ENCODE results near the gene BTBD2. TPM values are rescaled to one million over a fixed set of nuclear protein-coding genes. Genes with fewer than 3 reads are reported as not detected.

BTBD2 gene
- total and polyA plus RNA-seq, 2 experiments from 2014 or later: 23.8 to 130 TPM

DNA sequence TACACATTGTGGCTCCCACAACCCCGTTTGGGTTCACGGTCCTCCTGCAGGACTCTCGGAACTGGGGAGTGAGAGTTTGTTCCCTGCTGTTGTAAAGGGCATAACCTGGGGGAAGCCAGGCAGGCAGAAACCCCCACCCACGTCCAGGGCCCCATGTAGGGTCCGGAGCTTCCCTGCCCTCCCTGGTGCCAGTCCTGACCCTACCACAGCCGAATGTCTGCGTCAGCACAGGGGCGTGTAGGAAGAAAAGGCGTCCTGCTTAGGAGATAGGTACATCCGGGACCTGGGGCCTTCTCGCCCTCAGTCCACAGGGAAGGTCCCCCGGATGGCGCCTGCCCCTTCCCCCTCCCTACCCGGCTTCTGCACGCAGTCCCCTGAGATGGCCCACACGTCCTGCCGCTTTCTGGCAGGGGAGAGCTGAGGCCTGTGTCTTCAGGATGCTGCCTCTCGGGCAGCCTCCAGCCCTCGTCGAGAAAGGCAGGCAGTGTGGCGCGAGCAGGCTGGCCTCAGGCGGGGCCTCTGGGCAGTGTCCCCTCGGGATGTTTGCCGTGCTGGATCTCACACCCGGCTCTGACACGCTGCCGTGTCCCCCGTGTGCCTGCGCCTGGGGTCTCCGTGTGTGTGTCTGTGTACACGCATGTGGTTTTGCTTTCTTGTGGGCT is 55.5 kb downstream of the BTBD2 start:
- peaks cover 10% of the 10 kb centered on the region; the same call in 2 of the 3 replicates for H3K4me1 Mint-ChIP-seq
- H3K9me3 Mint-ChIP-seq: no peaks in the 10 kb centered on the region
- H3K4me2 ChIP-seq: no peak overlapping the region
- H3K9me2 ChIP-seq (ENCODE audit: insufficient read depth): no peaks in the 10 kb centered on the region
- no peaks in the 10 kb centered on the region; the same call in 1 of the 2 replicates for H3K4me1 ChIP-seq (ENCODE audit: insufficient read depth)
- H3K36me3 Mint-ChIP-seq (ENCODE audit: low read depth): peaks cover 8% of the 10 kb centered on the region; the same call in 2 of the 3 replicates
- no peaks in the 10 kb centered on the region for H3K27me3 ChIP-seq (ENCODE audit: insufficient read depth)
- H3K79me2 ChIP-seq (replicated peaks; ENCODE audit: insufficient read depth): peaks cover 85% of the 10 kb centered on the region
- TF ChIP-seq, protein P1, sequence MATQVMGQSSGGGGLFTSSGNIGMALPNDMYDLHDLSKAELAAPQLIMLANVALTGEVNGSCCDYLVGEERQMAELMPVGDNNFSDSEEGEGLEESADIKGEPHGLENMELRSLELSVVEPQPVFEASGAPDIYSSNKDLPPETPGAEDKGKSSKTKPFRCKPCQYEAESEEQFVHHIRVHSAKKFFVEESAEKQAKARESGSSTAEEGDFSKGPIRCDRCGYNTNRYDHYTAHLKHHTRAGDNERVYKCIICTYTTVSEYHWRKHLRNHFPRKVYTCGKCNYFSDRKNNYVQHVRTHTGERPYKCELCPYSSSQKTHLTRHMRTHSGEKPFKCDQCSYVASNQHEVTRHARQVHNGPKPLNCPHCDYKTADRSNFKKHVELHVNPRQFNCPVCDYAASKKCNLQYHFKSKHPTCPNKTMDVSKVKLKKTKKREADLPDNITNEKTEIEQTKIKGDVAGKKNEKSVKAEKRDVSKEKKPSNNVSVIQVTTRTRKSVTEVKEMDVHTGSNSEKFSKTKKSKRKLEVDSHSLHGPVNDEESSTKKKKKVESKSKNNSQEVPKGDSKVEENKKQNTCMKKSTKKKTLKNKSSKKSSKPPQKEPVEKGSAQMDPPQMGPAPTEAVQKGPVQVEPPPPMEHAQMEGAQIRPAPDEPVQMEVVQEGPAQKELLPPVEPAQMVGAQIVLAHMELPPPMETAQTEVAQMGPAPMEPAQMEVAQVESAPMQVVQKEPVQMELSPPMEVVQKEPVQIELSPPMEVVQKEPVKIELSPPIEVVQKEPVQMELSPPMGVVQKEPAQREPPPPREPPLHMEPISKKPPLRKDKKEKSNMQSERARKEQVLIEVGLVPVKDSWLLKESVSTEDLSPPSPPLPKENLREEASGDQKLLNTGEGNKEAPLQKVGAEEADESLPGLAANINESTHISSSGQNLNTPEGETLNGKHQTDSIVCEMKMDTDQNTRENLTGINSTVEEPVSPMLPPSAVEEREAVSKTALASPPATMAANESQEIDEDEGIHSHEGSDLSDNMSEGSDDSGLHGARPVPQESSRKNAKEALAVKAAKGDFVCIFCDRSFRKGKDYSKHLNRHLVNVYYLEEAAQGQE (IDR thresholded peaks at IDR 0.05; ENCODE audit: unreplicated experiment): no peak
- ATAC-seq (no peak), DNase-seq (ENCODE audit: low spot score) (no peak)
- no peaks in the 10 kb centered on the region for H3K36me3 ChIP-seq (ENCODE audit: insufficient read depth)
- H3K27ac Mint-ChIP-seq: no peak overlapping the region
- H3K4me3 Mint-ChIP-seq: no peak overlapping the region
- no peak overlapping the region for H3K27ac ChIP-seq (ENCODE audit: low read depth)
- H3K27me3 Mint-ChIP-seq (ENCODE audit: insufficient read depth, low read depth, poor library complexity): peaks cover 6% of the 10 kb centered on the region
- H2AFZ ChIP-seq: no peak overlapping the region
- peaks cover 37% of the 10 kb centered on the region for H4K20me1 ChIP-seq (replicated peaks; ENCODE audit: insufficient read depth)
- no peak overlapping the region for H3K4me3 ChIP-seq
- H3F3A ChIP-seq (replicated peaks; ENCODE audit: low read depth): no peaks in the 10 kb centered on the region

DNA sequence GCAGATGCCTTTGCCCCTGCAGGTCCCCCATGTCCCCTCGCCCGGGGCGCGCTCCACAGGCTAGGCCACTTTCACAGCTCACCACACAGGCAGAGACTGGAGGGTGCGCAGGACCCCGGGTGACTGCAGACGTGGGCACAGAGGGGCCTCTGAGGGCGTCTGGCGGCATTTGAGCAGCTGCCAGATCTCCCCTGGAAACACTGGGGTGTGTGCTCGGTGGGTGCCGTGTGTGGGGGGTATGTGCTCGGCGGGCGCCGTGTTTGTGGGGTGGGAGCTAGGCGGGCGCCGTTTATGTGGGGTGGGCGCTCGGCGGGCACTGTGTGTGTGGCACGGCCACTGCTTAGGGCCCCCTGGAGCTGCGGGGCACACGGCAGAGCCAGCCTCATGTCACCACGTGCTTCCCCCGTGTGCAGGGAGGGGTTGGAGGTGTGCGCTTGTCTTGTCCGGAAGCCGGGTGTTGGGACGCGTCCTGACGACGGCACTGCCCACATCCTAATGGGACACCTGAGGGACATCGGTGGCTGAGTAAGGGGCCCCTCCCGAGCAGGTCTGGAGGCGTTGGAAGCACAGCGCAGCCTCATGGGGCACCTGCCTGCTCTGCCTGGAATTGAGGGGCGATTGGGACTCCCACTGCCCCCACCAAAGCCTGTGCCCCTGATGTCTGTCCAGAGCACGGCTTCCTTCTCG is 57.8 kb downstream of the BTBD2 start:
- peaks cover 25% of the 10 kb centered on the region for H4K20me1 ChIP-seq (replicated peaks; ENCODE audit: insufficient read depth)
- H3K27ac Mint-ChIP-seq: no peak overlapping the region
- no peak for ATAC-seq

More for the DNA sequence above, 57.8 kb downstream of the BTBD2 start:
- no peaks in the 10 kb centered on the region for H3K27me3 ChIP-seq (ENCODE audit: insufficient read depth)
- H3K36me3 ChIP-seq (ENCODE audit: insufficient read depth): no peaks in the 10 kb centered on the region
- DNase-seq (ENCODE audit: low spot score): no peak
- no peak overlapping the region for H2AFZ ChIP-seq
- H3K4me2 ChIP-seq: no peak overlapping the region
- peaks cover 88% of the 10 kb centered on the region for H3K79me2 ChIP-seq (replicated peaks; ENCODE audit: insufficient read depth)
- H3K27ac ChIP-seq (ENCODE audit: low read depth): no peak overlapping the region
- no peaks in the 10 kb centered on the region for H3F3A ChIP-seq (replicated peaks; ENCODE audit: low read depth)
- H3K27me3 Mint-ChIP-seq (ENCODE audit: insufficient read depth, low read depth, poor library complexity): peaks cover 5% of the 10 kb centered on the region
- no peaks in the 10 kb centered on the region for H3K9me3 Mint-ChIP-seq
- no peaks in the 10 kb centered on the region; the same call in 1 of the 2 replicates for H3K4me1 ChIP-seq (ENCODE audit: insufficient read depth)
- TF ChIP-seq JUNB (IDR thresholded peaks at IDR 0.05; ENCODE audit: unreplicated experiment): no peak
- no peak for TF ChIP-seq EZH2phosphoT487 (IDR thresholded peaks at IDR 0.05; ENCODE audit: unreplicated experiment)
- TF ChIP-seq, protein P2, sequence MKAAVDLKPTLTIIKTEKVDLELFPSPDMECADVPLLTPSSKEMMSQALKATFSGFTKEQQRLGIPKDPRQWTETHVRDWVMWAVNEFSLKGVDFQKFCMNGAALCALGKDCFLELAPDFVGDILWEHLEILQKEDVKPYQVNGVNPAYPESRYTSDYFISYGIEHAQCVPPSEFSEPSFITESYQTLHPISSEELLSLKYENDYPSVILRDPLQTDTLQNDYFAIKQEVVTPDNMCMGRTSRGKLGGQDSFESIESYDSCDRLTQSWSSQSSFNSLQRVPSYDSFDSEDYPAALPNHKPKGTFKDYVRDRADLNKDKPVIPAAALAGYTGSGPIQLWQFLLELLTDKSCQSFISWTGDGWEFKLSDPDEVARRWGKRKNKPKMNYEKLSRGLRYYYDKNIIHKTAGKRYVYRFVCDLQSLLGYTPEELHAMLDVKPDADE (IDR thresholded peaks at IDR 0.05): no peak
- TF ChIP-seq, protein P3, sequence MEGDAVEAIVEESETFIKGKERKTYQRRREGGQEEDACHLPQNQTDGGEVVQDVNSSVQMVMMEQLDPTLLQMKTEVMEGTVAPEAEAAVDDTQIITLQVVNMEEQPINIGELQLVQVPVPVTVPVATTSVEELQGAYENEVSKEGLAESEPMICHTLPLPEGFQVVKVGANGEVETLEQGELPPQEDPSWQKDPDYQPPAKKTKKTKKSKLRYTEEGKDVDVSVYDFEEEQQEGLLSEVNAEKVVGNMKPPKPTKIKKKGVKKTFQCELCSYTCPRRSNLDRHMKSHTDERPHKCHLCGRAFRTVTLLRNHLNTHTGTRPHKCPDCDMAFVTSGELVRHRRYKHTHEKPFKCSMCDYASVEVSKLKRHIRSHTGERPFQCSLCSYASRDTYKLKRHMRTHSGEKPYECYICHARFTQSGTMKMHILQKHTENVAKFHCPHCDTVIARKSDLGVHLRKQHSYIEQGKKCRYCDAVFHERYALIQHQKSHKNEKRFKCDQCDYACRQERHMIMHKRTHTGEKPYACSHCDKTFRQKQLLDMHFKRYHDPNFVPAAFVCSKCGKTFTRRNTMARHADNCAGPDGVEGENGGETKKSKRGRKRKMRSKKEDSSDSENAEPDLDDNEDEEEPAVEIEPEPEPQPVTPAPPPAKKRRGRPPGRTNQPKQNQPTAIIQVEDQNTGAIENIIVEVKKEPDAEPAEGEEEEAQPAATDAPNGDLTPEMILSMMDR (conservative IDR thresholded peaks at IDR 0.05; ENCODE audit: low read depth in 2 of 2): no peak
- TF ChIP-seq POLR2AphosphoS5 (IDR thresholded peaks at IDR 0.05; ENCODE audit: low read depth): no peak
- H3K9me2 ChIP-seq (ENCODE audit: insufficient read depth): no peaks in the 10 kb centered on the region
- H3K36me3 Mint-ChIP-seq (ENCODE audit: low read depth): peaks cover 5% of the 10 kb centered on the region; the same call in 2 of the 3 replicates
- no peak overlapping the region for H3K4me3 ChIP-seq
- no peak overlapping the region for H3K4me3 Mint-ChIP-seq
- H3K4me1 Mint-ChIP-seq: peaks cover 10% of the 10 kb centered on the region; the same call in 2 of the 3 replicates
